HG02840 (cell line): ENCODE data around the gene C9orf50.
"Not testable (repeated sequence)": the region's sequence is repeated elsewhere in the genome, so short reads cannot be mapped to it uniquely, and the experiment has no call there.

ENCODE experiments used
- ATAC-seq: cut with Tn5 transposase; IDR thresholded peaks from one replicate; pipeline ENCODE4 v1.9.1; 2021; ENCODE audit warnings: mild to moderate bottlenecking, moderate library complexity, moderate number of reproducible peaks; ENCODE audit not compliant: unreplicated experiment, low FRiP score

Gene C9orf50, protein sequence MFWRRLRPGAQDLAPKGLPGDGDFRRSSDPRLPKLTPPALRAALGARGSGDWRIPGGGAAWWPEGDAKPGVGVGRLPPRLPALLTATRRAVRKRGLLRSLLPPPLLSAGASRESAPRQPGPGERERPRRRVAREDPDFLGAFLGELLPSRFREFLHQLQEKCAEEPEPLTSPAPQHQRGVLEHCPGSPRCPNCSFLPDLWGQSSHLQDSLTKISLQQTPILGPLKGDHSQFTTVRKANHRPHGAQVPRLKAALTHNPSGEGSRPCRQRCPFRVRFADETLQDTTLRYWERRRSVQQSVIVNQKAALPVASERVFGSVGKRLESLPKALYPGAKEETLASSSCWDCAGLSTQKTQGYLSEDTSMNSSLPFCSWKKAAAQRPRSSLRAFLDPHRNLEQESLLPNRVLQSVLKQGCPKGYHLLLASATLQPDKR

DNA sequence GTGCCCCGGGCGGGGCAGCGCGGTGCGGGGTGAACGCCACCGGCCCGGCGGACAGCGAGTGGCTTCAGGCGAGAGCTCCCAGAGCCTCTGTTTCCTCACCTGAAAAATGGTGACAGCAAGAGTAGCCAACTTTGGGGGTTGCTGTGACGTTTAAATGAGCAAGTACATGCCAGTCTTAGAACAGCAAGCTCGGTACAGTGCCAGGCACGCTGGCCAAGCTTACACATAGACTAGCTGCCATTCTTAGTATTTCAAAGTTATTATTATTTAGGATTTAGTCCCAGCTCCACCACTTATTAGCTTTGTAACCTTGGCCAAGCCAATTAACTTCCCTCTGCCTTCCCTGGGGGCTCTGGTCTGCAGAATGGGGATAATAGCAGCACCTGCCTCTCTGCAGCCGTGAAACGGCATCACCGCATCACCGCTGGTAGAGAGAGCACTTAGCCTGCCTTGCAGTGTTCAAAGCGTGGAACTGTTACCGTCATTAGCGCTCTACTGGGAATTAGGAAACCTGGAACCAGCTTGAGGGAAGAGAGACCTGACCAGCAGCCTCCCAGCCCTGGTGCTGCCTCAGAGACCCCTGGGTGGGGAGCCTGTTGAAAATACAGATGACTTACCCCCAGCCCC, at the start of gene C9orf50:
Gene C9orf50, minus strand, starts transcription at position 433 of the 627 bp plus-strand sequence. CDS start 527 bp downstream, outside the sequence.
- ATAC-seq, result no peak

DNA sequence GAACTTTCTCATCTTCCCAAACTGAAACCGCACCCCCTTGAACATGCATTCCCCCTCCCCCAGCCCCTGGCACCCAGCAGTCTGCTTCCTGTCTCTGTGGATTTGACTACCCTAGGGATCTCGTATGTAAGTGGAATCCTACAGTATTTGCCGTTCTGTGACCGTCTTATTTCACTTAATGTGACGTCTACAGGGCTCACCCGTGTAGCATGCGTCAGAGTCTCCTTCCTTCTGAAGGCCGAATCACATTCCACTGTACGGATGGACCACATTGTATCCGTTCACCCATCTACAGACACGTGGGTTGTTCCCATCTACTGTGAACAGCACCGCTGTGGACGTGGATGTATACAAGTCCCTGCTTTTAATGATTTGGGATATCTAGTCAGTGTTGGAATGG, 49.0 kb upstream of the C9orf50 start:
- ATAC-seq, result no peak

DNA sequence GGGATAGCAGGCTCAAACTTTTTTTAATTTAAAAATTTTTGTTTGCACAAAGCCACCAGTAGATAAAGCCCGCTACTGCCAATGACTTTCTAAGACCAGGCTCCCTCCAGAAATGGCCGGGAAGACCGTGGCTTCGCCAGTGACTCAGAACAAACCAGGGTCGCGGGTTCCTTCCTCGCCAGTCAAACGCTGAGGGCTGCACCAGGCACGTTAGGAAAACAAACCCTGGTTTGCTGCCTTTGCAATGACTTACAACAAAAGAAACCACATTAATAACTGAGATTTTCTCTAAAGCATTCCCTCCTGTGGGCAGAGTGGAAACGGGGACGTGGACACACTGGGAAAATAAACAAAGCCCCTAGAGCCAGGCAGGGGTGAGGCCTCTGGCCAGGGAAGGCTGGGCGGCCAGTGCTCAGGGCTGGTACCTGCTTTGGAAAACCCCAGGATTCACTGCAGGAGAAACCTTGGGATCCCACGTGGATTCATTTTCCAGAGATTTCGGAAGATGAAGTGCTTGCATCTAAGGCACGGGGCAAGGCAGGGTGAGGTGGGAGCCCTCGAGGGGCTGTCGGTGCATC, 48.3 kb upstream of the C9orf50 start:
- ATAC-seq, result no peak

GRCh38 chr9:129667850-129668249, 46.9 kb upstream of the C9orf50 start:
- no peak for ATAC-seq

DNA sequence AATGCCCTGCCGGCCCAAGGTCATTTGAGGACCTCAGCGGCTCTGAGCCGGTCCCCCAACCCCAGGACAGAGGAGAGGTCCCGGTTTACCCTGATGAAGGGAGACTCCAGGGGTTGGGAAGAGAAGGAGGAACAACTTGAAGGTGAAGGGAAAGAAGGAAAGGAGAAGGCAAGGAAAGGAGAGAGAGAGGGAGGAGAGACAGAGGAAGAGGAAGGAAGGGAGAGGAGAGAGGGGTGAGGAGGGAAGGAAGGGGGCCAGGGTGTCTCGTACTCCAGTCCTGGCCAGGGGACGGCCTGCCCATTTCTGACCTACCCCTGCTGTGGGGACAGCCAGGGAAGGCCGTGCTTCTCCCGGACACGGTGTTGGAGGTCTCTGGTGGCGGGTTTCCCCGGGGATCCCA, 46.5 kb upstream of the C9orf50 start:
- no peak for ATAC-seq

GRCh38 chr9:129666575-129666974, 45.7 kb upstream of the C9orf50 start:
- ATAC-seq, result no peak

- no peak for ATAC-seq
These were observed 45.1 kb upstream of the C9orf50 start for GRCh38 chr9:129665814-129666520.

DNA sequence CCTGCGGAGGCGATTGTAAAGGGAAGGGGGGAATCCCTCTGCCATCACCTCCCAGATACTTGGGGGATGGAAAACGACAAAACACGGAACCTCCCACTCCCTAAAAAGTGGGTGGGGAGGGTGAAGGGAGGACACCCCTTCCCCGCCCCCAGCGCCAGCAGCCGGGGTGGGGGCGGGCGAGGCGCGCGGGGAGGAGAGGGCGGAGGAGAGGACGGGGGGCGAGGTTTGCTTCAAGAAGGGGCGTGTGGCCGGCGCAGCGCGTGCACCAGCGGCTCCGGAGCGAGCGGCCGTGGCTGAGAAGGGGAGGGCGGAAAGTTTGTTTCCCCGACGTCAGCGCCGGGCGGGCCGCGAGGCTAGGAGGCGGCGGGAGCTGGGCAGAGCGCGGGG, 44.5 kb upstream of the C9orf50 start, which contains the start of gene PRRX2:
Gene PRRX2, plus strand, starts transcription at position 259 of the 387 bp plus-strand sequence. CDS start 221 bp downstream, outside the sequence.
- no peak for ATAC-seq

- no peak for ATAC-seq
These were observed 44.0 kb upstream of the C9orf50 start for GRCh38 chr9:129664746-129665388.

GRCh38 chr9:129662239-129662638, 41.3 kb upstream of the C9orf50 start:
- not testable (repeated sequence) for ATAC-seq

GRCh38 chr9:129661029-129661428, 40.1 kb upstream of the C9orf50 start:
- no peak for ATAC-seq

GRCh38 chr9:129656795-129657390, 36.0 kb upstream of the C9orf50 start:
- ATAC-seq, result no peak

GRCh38 chr9:129655696-129656095, 34.8 kb upstream of the C9orf50 start:
- no peak for ATAC-seq

DNA sequence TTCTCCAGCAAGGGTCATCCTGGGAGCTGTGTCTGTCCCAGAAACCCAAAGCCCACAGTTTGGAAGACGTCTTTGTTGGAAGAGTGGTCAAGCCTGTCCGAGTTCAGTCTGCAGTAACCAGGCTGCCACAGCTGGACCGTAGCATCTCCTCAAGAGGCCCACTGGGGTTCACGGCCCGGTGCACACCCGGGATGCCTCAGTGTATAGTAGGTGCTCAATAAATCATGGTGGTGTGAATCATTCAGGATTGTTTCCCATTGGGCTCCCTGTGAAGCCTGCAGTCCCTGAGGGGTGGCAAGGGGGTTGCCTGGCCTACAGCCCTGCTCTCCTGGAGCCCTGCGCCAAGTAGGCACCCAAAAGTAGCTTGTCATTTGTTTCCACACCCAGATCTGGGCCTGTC, 34.3 kb upstream of the C9orf50 start:
- no peak for ATAC-seq

- no peak for ATAC-seq
These were observed 33.7 kb upstream of the C9orf50 start for GRCh38 chr9:129654554-129655040.

DNA sequence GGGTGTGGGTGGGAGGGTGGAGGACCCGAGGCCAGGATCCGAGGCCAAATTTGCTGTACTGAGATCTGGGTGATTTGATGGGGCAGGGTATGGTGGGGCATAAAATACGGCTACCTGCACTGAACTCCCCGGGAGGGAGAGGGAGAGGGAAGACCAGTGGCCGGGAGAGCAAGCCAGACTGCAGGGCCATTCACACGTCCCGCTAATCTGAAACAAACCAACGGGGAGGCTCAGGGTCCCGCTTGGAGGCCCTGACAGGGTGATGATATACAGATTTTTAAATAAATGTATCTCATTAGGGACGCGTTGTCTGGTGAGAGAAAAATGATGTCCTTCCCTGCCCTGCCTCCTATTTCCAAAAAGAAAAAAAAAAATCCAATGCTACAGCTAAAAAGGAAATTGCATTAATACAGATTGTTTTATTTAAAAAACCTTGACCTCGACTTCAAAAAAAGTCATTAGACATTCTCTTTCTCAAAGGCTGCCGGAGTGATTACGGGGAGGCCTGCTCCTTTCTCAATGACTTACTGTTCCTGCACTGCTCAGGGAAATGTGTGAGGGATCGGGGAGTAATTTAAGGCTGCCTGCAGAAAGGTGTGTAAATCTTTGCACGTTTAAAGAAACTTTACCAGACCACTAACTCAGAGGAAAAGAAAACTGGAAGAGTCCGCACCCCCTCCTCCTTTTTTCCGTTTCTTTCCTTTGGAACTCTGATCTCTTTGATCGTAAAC, 33.1 kb upstream of the C9orf50 start:
- ATAC-seq, result no peak

GRCh38 chr9:129650680-129651235, 29.9 kb upstream of the C9orf50 start:
- ATAC-seq, result no peak

- no peak for ATAC-seq
These were observed 29.1 kb upstream of the C9orf50 start for GRCh38 chr9:129649726-129650679.
